SK-N-DZ (cell line): Measurements from ENCODE around the gene ARGLU1.
A peak's percentile ranks its signal among the peaks of the same experiment; 100 is the strongest.

Experiments
- DNase-seq: peaks from one replicate; pipeline ENCODE4 v3.0.0-alpha.2; 2015; ENCODE audit warnings: low spot score

ARGLU1 gene

GRCh38 chr13:106526738-106527444 lies 41.0 kb downstream of the ARGLU1 start:
- DNase-seq, result no peak

GRCh38 chr13:106525865-106526264 lies 42.1 kb downstream of the ARGLU1 start:
- DNase-seq, result no peak

GRCh38 chr13:106524108-106524507 lies 43.8 kb downstream of the ARGLU1 start:
- DNase-seq, result peak; percentile 61

- DNase-seq, result peak; percentile 27
Observed at GRCh38 chr13:106523576-106523975, 44.4 kb downstream of the ARGLU1 start.

GRCh38 chr13:106522898-106523525 lies 44.9 kb downstream of the ARGLU1 start:
- DNase-seq, result no peak

GRCh38 chr13:106522112-106522705 lies 45.7 kb downstream of the ARGLU1 start:
- no peak for DNase-seq

GRCh38 chr13:106521095-106521799 lies 46.7 kb downstream of the ARGLU1 start:
- no peak for DNase-seq

- DNase-seq, result no peak
Observed at GRCh38 chr13:106520251-106521054, 47.5 kb downstream of the ARGLU1 start.

GRCh38 chr13:106518512-106518911 lies 49.4 kb downstream of the ARGLU1 start:
- no peak for DNase-seq

GRCh38 chr13:106517109-106517847 lies 50.7 kb downstream of the ARGLU1 start:
- no peak for DNase-seq

- no peak for DNase-seq
Observed at GRCh38 chr13:106515635-106516254, 52.2 kb downstream of the ARGLU1 start.

GRCh38 chr13:106514928-106515634 lies 52.9 kb downstream of the ARGLU1 start:
- no peak for DNase-seq

- no peak for DNase-seq
Observed at GRCh38 chr13:106513025-106513983, 54.6 kb downstream of the ARGLU1 start.

GRCh38 chr13:106507560-106508274 lies 60.2 kb downstream of the ARGLU1 start:
- DNase-seq, result no peak

GRCh38 chr13:106506286-106506685 lies 61.7 kb downstream of the ARGLU1 start:
- no peak for DNase-seq

- no peak for DNase-seq
Observed at GRCh38 chr13:106505732-106506131, 62.2 kb downstream of the ARGLU1 start.

GRCh38 chr13:106505295-106505694 lies 62.6 kb downstream of the ARGLU1 start:
- no peak for DNase-seq
